Naive thymus-derived CD8-positive, alpha-beta T cell (primary cell): Measurements from ENCODE around the gene PTPN7. TPM values are rescaled to one million over a fixed set of nuclear protein-coding genes. Genes with fewer than 3 reads are reported as not detected.
"Not testable (repeated sequence)": the region's sequence is repeated elsewhere in the genome, so short reads cannot be mapped to it uniquely, and the experiment has no call there.

Experiments used
- ATAC-seq, 2 donors: fragments of 150-1000 bp; cut with Tn5 transposase in 1 of 2; sonication (Bioruptor Pico), chemical (Tn5 transposase) in 1 of 2; 1 replicate in 1 of 2; 2 replicates in 1 of 2; pipeline ENCODE4 v1.10.0; 2021; ENCODE audit warnings: mild to moderate bottlenecking in 2 of 2, moderate library complexity in 2 of 2
- POLR2A ChIA-PET: fragments of 350-600 bp; sonication (Branson Sonifier 250); formaldehyde crosslinking; loops from one replicate; lab custom pipeline; 2021; ENCODE audit warnings: antibody characterized with exemption; lab: Charles Lee
- DNase-seq, 10 donors: peaks; one replicate each; pipeline versions ENCODE4 v3.0.0 to v3.0.0-alpha.2; 2020 to 2022
- H3K27ac Mint-ChIP-seq, 10 donors: one replicate each; pipeline ENCODE4 v1.8.0; 2020 to 2022; ENCODE audit warnings: mild to moderate bottlenecking in 10 of 10, mixed read lengths in 10 of 10, moderate library complexity in 4 of 10, inconsistent platforms in 1 of 10
- H3K27me3 Mint-ChIP-seq, 5 donors: one replicate each; pipeline ENCODE4 v1.8.0; 2021 to 2022; ENCODE audit warnings: mixed read lengths in 5 of 5
- H3K36me3 Mint-ChIP-seq, 3 donors: one replicate each; pipeline ENCODE4 v1.8.0; 2020 to 2022; ENCODE audit warnings: mixed read lengths in 3 of 3, mild to moderate bottlenecking in 2 of 3, inconsistent platforms in 1 of 3
- H3K4me1 Mint-ChIP-seq, 4 donors: one replicate each; pipeline ENCODE4 v1.8.0; 2021 to 2022; ENCODE audit warnings: mixed read lengths in 4 of 4
- H3K4me3 Mint-ChIP-seq, 10 donors: one replicate each; pipeline ENCODE4 v1.8.0; 2020 to 2022; ENCODE audit warnings: mild to moderate bottlenecking in 10 of 10, mixed read lengths in 10 of 10, moderate library complexity in 6 of 10, inconsistent platforms in 1 of 10
- H3K9me3 Mint-ChIP-seq, 9 donors: one replicate each; pipeline ENCODE4 v1.8.0; 2020 to 2022; ENCODE audit warnings: mixed read lengths in 9 of 9, mild to moderate bottlenecking in 3 of 9, inconsistent platforms in 1 of 9, moderate library complexity in 1 of 9
- polyA plus RNA-seq, 3 donors: library from polyadenylated mRNA; unstranded; fragments of 300-500 nt; fragmentation: Illumina TruSeq; gene quantifications; one replicate each; pipeline ENCODE4 v1.2.3, GENCODE V29; 2021
- total RNA-seq, 8 experiments: library from RNA in 2 of 8; stranded (reverse) in 2 of 8; gene quantifications; one replicate each; pipeline ENCODE4 v1.2.3 and lab custom pipeline; 2021 to 2026

PTPN7 gene
- total and polyA plus RNA-seq, 5 experiments from 2014 or later, result 35.9 to 44.4 (median 37.7) TPM

DNA sequence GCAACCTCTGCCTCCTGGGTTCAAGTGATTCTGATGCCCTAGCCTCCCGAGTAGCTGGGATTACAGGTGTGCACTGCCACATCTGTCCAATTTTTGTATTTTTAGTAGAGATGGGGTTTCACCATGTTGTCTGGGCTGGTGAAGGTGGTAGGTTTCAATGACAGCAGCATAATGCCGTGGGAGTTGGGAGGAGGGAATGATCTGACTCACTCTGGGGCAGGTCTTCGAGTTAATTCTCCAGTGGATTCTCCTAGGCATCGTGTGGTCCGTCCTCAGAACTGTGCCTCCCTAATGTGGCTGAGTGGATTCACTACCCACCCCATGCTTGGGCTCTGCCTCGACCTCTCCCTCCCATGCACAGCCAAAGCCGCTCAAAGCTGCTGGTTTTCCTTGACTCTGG lies 39.4 kb downstream of the PTPN7 start:
- H3K4me1 Mint-ChIP-seq, result no peaks in the 10 kb centered on the region
- H3K27me3 Mint-ChIP-seq, result peaks cover 1 to 36% (median 13%) of the 10 kb centered on the region in 5 donors
- no peak overlapping the region for H3K4me3 Mint-ChIP-seq
- no peaks in the 10 kb centered on the region for H3K36me3 Mint-ChIP-seq
- no peaks in the 10 kb centered on the region for H3K9me3 Mint-ChIP-seq
- ATAC-seq (no peak), DNase-seq (no peak)
- POLR2A ChIA-PET, result no interaction called here
- H3K27ac Mint-ChIP-seq, result no peak overlapping the region

DNA sequence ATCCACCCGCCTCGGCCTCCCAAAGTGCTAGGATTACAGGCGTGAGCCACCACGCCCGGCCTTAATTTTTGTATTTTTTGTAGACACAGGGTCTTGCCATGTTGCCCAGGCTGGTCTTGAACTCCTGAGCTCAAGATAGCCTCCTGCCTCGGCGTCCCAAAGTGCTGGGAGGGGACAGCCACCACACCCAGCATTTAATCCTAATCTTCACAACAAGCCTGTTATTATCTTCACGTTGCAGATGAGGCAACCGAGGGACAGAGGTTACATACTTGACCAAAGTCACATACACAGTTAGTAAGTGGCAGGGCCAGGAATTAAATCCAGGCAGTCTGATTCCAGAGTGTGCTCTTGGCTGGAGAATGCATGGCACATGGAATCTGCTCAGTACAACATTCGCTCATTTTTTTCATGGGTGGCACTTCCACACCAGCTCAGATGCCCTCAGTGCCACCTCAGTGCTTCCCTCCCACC lies 42.5 kb downstream of the PTPN7 start:
- Mint-ChIP-seq H3K27me3 (peaks cover 0 to 13% (median 3%) of the 10 kb centered on the region in 5 donors), H3K4me3 (no peak overlapping the region)
- POLR2A ChIA-PET, result no interaction called here

DNA sequence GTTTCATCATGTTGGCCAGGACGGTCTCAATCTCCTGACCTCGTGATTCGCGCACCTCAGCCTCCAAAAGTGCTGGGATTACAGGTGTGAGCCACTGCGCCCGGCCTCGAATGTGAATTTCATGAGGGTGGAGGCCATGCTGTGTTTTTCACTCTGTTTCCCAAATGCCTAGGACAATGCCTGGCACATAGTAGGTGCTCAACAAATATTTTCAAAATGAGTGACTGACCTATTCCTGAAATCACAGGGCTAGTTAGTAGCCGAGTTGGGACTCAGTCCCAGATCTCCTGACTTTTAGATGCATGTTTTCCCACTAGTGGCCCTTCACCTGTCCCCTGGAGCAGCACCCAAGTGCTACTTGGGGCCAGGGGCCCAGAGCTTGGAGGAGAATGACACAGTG lies 44.1 kb downstream of the PTPN7 start:
- H3K9me3 Mint-ChIP-seq, result no peaks in the 10 kb centered on the region
- POLR2A ChIA-PET, result no interaction called here
- no peak for ATAC-seq

More for the DNA sequence above, 42.5 kb downstream of the PTPN7 start:
- H3K36me3 Mint-ChIP-seq, result no peaks in the 10 kb centered on the region
- DNase-seq, result no peak
- H3K4me1 Mint-ChIP-seq, result no peaks in the 10 kb centered on the region
- ATAC-seq, result no peak
- H3K9me3 Mint-ChIP-seq, result no peaks in the 10 kb centered on the region
- no peak overlapping the region for H3K27ac Mint-ChIP-seq

DNA sequence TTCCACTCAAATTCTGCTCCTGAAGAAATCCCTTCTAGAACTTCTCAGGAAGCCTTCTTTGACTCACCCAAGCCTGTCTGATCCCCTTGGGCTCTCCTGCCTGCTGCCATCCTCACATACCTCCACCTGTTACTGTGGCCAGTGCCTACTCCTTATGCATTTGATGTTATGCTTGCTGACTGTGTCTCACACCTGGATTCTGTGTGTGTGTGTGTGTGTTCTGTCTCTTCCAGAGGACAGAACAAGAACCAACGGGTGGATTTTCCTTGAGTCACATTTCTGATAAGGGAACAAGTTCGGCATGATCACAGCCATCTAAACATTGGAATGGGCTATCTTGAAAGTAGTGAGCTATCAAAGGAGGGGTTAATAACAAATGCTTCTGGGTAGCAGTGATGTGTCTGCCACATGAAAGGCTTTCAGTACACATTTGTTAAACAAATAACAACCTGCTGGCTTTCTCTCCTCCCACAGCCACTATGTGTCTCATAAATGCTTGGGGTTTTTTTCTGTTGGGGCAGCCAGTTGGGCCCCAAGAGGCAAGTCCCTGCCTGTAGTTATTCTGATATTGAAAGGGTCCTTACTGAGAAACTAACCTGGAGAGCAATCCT lies 46.6 kb downstream of the PTPN7 start:
- ATAC-seq (no peak), DNase-seq (no peak)
- H3K9me3 Mint-ChIP-seq, result no peaks in the 10 kb centered on the region
- H3K27me3 Mint-ChIP-seq, result peaks cover 0 to 4% (median 0%) of the 10 kb centered on the region in 5 donors
- H3K4me1 Mint-ChIP-seq, result no peaks in the 10 kb centered on the region
- peak overlapping the region in 3 of 10 donors; percentile 1 to 25 (median 16) for H3K27ac Mint-ChIP-seq
- POLR2A ChIA-PET, result no interaction called here
- no peaks in the 10 kb centered on the region for H3K36me3 Mint-ChIP-seq
- no peak overlapping the region for H3K4me3 Mint-ChIP-seq

More for the DNA sequence above, 44.1 kb downstream of the PTPN7 start:
- Mint-ChIP-seq H3K4me1 (no peaks in the 10 kb centered on the region), H3K27ac (no peak overlapping the region), H3K36me3 (no peaks in the 10 kb centered on the region), H3K4me3 (no peak overlapping the region), H3K27me3 (peaks cover 0 to 3% (median 2%) of the 10 kb centered on the region in 5 donors)
- DNase-seq, result no peak

DNA sequence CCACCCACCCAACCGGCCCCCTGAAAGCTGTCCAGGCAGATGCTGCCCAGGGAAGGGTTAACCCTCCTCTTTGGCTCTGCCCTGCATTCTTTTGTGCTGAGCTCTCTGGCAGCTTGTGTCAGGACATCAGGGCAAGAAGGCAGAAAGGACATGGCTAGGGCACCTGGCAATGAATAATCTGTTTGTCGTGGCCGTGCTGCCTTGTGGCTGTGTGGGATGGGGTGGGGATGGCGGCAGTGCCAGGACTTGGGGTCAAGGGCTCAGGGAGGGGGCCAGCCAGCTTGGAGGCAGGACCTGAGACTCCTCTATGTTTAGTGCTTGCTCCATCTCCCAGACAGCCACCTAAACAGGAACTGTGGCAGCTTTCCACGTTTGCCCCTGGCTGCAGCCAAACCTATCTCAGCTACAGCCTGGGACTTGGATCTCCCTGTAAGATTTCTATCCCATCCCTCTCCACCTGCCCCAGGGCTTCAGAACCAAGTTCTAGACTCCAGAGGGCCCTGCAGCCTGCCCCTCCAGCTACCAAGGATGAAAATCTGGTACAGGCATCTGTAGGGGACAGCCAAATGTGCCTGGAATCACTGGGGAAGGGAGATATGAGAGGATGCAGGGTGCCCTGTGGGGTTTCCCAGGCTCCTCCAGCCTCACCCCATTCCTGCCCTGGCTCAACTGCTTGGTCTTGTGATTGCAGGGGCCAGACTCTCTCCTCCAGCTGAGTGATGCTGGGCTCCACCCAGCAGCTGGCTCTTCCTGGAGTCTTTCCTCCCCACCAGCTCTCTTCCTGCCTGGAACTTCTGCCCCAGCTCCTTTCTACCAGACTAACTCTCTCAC lies 47.3 kb downstream of the PTPN7 start:
- DNase-seq, result no peak
- Mint-ChIP-seq H3K9me3 (no peaks in the 10 kb centered on the region), H3K4me1 (no peaks in the 10 kb centered on the region), H3K27ac (peak overlapping the region in 2 of 10 donors; percentile 1 to 25), H3K4me3 (no peak overlapping the region), H3K27me3 (peaks cover 0 to 4% (median 0%) of the 10 kb centered on the region in 5 donors), H3K36me3 (no peaks in the 10 kb centered on the region)
- POLR2A ChIA-PET, result no interaction called here
- ATAC-seq, result no peak

DNA sequence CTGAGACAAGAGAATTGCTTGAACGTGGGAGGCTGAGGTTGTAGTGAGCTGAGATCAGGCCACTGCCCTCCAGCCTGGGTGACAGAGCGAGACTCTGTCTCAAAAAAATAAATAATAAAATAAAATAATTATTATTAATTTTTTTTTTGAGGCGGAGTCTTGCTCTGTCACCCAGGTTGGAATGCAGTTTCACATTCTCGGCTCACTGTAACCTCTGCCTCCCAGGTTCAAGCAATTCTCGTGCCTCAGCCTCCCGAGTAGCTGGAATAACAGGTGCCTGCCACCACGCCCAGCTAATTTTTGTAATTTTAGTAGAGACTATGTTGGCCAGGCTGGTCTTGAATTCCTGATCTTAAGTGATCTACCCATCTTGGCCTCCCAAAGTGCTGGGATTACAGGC lies 48.8 kb downstream of the PTPN7 start:
- H3K27me3 Mint-ChIP-seq, H3K9me3 Mint-ChIP-seq, H3K27ac Mint-ChIP-seq, ATAC-seq, H3K36me3 Mint-ChIP-seq, H3K4me1 Mint-ChIP-seq, POLR2A ChIA-PET, DNase-seq, H3K4me3 Mint-ChIP-seq: not testable (repeated sequence)

DNA sequence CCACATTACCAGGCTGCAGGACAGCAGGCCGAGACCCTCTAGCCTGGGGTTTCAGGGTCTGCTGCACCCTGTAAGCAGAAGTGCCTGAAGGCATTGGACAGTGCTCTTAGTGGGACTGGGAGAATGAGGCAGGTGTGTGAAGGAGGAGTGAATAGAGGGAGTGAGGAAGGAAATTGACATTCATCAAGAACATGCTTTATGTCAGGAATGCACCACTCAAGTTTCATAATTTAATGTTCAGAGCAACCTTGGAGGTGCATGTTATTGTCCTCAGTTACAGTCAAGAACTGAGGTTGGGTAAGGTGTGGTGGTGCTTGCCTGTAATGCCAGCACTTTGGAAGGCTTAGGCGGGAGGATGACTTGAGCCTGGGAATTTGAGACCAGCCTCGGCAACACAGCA lies 49.4 kb downstream of the PTPN7 start:
- Mint-ChIP-seq H3K9me3 (no peaks in the 10 kb centered on the region), H3K4me3 (no peak overlapping the region), H3K27ac (peak overlapping the region in 1 of 10 donors; percentile 44), H3K4me1 (no peaks in the 10 kb centered on the region), H3K36me3 (no peaks in the 10 kb centered on the region), H3K27me3 (peaks cover 0 to 4% (median 0%) of the 10 kb centered on the region in 5 donors)
- DNase-seq (no peak), ATAC-seq (no peak)
- POLR2A ChIA-PET, result no interaction called here

DNA sequence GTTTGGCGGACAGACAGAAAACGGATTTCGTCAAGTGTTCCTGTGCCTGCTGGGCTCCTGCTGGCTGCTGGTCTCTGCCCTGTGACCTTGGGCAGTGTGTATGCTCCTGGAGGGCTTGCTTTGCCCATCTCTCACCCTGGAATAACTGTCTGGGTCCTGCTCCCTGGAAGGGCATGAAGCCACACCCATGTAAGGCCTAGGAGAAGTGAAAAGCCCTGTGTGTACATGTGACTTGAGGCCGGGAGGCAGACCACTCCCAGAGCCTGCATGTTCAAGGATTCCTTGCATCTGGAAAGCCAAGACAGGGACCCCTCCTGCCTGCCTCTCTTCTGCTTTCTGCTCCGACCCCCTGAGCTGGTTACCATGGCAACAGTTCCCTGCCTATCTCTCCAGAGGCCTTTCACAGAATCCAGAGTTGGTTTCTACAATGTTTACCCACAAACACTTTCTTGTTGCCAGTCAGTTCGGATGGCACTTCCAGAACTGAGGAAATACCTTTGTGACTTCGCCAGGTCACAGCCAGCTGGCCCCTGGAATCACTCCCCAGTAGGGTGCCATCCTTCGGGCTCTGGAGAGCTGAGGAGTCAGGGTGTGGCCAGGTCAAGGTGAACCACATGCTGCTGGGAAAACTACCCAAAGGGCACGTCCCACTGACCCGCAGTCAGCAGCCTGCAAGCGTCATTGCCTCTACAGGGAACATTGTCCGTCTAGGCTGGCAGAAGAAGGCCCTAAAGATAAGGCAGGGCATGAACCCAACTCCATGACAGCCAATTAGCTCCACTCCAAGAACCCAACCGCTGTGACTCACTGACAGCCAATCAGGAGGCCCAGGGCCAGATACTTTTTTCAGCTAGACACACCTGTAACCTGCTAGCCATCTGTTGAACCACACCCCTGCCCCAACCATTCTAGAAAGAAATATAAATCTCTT lies 52.3 kb downstream of the PTPN7 start:
- no peak for ATAC-seq
- Mint-ChIP-seq H3K4me1 (no peaks in the 10 kb centered on the region), H3K9me3 (no peaks in the 10 kb centered on the region), H3K27ac (peak overlapping the region in 1 of 10 donors; percentile 76), H3K27me3 (peaks cover 0 to 8% (median 0%) of the 10 kb centered on the region in 5 donors), H3K4me3 (no peak overlapping the region), H3K36me3 (no peaks in the 10 kb centered on the region)
- DNase-seq, result no peak
- POLR2A ChIA-PET, result no interaction called here

DNA sequence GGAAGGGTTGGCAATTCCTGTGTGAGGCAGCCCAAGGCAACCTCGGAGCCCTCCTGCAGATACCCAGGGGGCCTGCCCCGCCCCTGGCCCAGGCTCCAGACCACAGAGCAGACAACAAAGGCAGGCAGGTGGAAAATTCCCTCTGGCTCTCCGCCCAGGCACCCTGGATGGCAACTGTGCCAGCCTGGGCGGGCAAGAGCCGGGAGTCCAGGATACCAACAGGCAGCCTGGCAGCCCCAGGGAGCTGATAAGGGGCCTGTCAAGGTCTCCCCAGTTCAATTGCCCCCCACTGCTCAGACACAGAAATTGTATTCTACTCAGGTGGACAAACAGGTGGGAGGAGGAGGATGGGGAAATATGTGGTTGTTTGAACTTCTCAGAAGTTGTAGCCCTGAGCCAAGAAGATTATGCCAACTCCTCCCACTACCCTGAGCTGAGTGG lies 53.1 kb downstream of the PTPN7 start:
- peaks cover 0 to 8% (median 0%) of the 10 kb centered on the region in 5 donors for H3K27me3 Mint-ChIP-seq
- no peak overlapping the region for H3K27ac Mint-ChIP-seq
- no peaks in the 10 kb centered on the region for H3K9me3 Mint-ChIP-seq
- POLR2A ChIA-PET, result interaction anchor here (0.6 kb wide), 1 partner anchor 8 kb away, joined by 4 read pairs; no protein-coding TSS in a partner anchor
- DNase-seq (no peak), ATAC-seq (no peak)
- H3K4me3 Mint-ChIP-seq, result no peak overlapping the region
- H3K4me1 Mint-ChIP-seq, result no peaks in the 10 kb centered on the region
- no peaks in the 10 kb centered on the region for H3K36me3 Mint-ChIP-seq

DNA sequence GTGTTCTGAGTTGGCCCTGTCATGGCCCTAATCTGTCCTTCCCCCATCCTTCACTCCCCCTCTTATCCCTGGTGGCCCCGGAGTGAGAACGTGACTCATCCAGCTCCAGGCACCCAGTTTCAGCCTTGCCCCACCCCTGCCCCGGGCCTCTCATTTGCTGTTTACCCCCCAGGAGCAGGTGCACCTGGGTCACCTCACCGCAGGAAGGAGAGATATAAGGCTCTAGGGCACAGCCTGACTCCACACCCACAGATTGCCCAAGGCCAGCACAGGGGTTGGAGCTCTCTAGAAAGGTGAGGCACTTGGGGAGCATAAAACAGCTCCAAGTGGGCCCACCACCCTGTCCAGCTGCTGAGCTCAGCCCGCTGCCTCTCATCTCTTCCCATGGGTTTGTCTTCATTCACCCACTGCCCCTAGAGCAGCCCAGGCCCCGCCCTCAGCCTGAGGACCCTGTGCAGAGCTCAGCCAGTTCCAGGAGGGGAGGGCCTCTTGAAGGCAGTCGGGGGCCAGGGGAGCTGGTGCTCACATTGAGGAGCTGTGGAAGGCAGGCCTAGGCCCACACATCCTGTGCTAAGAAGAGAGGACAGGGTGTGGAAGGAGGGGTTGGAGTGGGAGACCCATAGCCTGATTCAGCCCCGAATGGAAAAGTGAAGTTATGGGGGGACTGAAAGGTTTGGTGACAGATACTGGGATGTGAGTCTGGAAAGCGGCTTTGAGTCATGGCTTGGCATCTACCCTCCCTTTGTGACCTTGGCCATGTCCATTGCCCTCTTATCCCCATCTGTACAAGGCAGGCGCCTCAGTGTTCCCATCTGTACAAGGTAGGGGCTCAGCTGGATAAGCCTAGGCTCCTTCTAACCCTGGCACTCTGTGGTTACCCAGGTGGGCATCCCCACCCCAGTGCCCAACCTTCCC lies 53.8 kb downstream of the PTPN7 start:
- DNase-seq (no peak), ATAC-seq (no peak)
- no peaks in the 10 kb centered on the region for H3K36me3 Mint-ChIP-seq
- H3K4me1 Mint-ChIP-seq, result no peaks in the 10 kb centered on the region
- no peak overlapping the region for H3K4me3 Mint-ChIP-seq
- H3K9me3 Mint-ChIP-seq, result no peaks in the 10 kb centered on the region
- POLR2A ChIA-PET, result interaction anchor here (0.6 kb wide), 1 partner anchor 8 kb away, joined by 4 read pairs; no protein-coding TSS in a partner anchor
- no peak overlapping the region for H3K27ac Mint-ChIP-seq
- peaks cover 0 to 8% (median 0%) of the 10 kb centered on the region in 5 donors for H3K27me3 Mint-ChIP-seq

DNA sequence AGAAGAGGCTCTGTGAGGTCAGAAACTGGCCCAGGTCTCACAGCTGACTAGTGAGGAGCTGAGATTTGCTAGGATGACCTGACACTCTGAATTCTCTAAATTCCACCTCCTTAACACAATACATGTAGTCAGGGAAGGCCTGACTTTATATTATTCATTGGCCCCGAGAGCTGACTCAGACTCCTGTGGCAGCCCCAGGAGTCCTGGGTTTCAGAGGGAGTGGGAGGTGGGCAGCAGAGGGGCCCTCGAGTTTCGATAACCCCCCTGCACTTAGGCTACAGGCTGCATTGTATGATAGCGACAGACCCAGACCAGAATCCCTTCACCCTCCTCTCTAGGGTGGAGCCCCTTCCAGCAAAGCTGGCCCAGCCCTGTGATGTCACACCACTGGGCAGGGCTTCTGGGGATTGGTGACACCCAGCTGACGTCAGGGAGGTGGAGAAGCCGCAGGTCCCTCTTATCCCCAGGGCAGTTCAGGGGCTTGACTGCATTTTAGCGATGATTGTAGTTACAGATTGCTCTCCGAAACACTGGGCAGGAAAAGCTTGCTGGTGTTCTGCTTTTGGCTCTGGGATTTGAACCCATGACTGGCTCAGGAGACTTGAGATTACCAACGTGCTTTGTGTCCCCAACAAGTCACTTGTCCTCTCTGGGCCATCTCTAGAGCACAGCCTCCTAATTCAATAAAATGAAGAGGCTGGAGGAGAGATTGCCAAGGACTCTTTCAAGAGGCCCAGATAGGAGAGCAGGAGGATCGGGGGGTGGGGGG lies 54.6 kb downstream of the PTPN7 start:
- H3K36me3 Mint-ChIP-seq, result no peaks in the 10 kb centered on the region
- POLR2A ChIA-PET, result no interaction called here
- no peak for ATAC-seq

More for the DNA sequence above, 54.6 kb downstream of the PTPN7 start:
- no peaks in the 10 kb centered on the region for H3K9me3 Mint-ChIP-seq
- peaks cover 0 to 4% (median 0%) of the 10 kb centered on the region in 5 donors for H3K27me3 Mint-ChIP-seq
- no peak for DNase-seq
- peaks cover 0 to 2% (median 0%) of the 10 kb centered on the region in 4 donors for H3K4me1 Mint-ChIP-seq
- no peak overlapping the region for H3K4me3 Mint-ChIP-seq
- H3K27ac Mint-ChIP-seq, result no peak overlapping the region
